Eye (tissue), 1 donor: ENCODE results near the gene AGBL2.
"Not testable (repeated sequence)": the region's sequence is repeated elsewhere in the genome, so short reads cannot be mapped to it uniquely, and the experiment has no call there.

ENCODE experiments used
- DNase-seq: peaks from one replicate; pipeline ENCODE4 v3.0.0-alpha.2; 2015

Gene AGBL2

GRCh38 chr11:47688111-47688510, 27.1 kb downstream of the AGBL2 start:
- DNase-seq, result no peak

- DNase-seq, result not testable (repeated sequence)
These were observed 28.5 kb downstream of the AGBL2 start for GRCh38 chr11:47686704-47687103.

GRCh38 chr11:47686151-47686550, 29.0 kb downstream of the AGBL2 start:
- no peak for DNase-seq

- DNase-seq, result no peak
These were observed 39.3 kb downstream of the AGBL2 start for GRCh38 chr11:47675851-47676250.

- DNase-seq, result no peak
These were observed 42.9 kb downstream of the AGBL2 start for GRCh38 chr11:47672283-47672730.

- no peak for DNase-seq
These were observed 45.3 kb downstream of the AGBL2 start for GRCh38 chr11:47669856-47670255.

GRCh38 chr11:47668665-47669064, 46.5 kb downstream of the AGBL2 start:
- no peak for DNase-seq

- no peak for DNase-seq
These were observed 47.6 kb downstream of the AGBL2 start for GRCh38 chr11:47667555-47667954.

GRCh38 chr11:47667135-47667534, 48.0 kb downstream of the AGBL2 start:
- no peak for DNase-seq

- DNase-seq, result not testable (repeated sequence)
These were observed 50.2 kb downstream of the AGBL2 start for GRCh38 chr11:47664936-47665335.

- no peak for DNase-seq
These were observed 53.9 kb downstream of the AGBL2 start for GRCh38 chr11:47661245-47661644.

GRCh38 chr11:47659276-47659675, 55.9 kb downstream of the AGBL2 start:
- DNase-seq, result no peak

- no peak for DNase-seq
These were observed 58.8 kb downstream of the AGBL2 start for GRCh38 chr11:47656260-47656885.

- no peak for DNase-seq
These were observed 63.2 kb downstream of the AGBL2 start for GRCh38 chr11:47651818-47652469.

- DNase-seq, result no peak
These were observed 65.9 kb downstream of the AGBL2 start for GRCh38 chr11:47649276-47649675.

GRCh38 chr11:47646019-47646418, 69.2 kb downstream of the AGBL2 start:
- DNase-seq, result no peak

GRCh38 chr11:47645500-47645899, 69.7 kb downstream of the AGBL2 start:
- no peak for DNase-seq

- peak; percentile 99 for DNase-seq
These were observed 72.9 kb downstream of the AGBL2 start, which contains the start of gene MTCH2 for GRCh38 chr11:47642099-47642855. MTCH2 (minus strand) TSS chr11:47642559; CDS start chr11:47642465, 94 bp downstream.

GRCh38 chr11:47641600-47642098, 73.5 kb downstream of the AGBL2 start:
- DNase-seq, result no peak

GRCh38 chr11:47640506-47640905, 74.7 kb downstream of the AGBL2 start:
- not testable (repeated sequence) for DNase-seq

GRCh38 chr11:47636331-47636730, 78.8 kb downstream of the AGBL2 start:
- not testable (repeated sequence) for DNase-seq

GRCh38 chr11:47631473-47631872, 83.7 kb downstream of the AGBL2 start:
- no peak for DNase-seq

GRCh38 chr11:47628026-47628425, 87.1 kb downstream of the AGBL2 start:
- DNase-seq, result no peak

GRCh38 chr11:47626234-47626633, 88.9 kb downstream of the AGBL2 start:
- no peak for DNase-seq
